DMS53 (cell line): Measurements from ENCODE around the gene SNRNP48.

Source experiments
- DNase-seq: peaks from one replicate; lab custom pipeline; 2025; lab: John Stamatoyannopoulos, UW

The SNRNP48 gene, protein sequence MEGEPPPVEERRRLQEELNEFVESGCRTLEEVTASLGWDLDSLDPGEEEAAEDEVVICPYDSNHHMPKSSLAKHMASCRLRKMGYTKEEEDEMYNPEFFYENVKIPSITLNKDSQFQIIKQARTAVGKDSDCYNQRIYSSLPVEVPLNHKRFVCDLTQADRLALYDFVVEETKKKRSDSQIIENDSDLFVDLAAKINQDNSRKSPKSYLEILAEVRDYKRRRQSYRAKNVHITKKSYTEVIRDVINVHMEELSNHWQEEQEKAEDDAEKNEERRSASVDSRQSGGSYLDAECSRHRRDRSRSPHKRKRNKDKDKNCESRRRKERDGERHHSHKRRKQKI

DNA sequence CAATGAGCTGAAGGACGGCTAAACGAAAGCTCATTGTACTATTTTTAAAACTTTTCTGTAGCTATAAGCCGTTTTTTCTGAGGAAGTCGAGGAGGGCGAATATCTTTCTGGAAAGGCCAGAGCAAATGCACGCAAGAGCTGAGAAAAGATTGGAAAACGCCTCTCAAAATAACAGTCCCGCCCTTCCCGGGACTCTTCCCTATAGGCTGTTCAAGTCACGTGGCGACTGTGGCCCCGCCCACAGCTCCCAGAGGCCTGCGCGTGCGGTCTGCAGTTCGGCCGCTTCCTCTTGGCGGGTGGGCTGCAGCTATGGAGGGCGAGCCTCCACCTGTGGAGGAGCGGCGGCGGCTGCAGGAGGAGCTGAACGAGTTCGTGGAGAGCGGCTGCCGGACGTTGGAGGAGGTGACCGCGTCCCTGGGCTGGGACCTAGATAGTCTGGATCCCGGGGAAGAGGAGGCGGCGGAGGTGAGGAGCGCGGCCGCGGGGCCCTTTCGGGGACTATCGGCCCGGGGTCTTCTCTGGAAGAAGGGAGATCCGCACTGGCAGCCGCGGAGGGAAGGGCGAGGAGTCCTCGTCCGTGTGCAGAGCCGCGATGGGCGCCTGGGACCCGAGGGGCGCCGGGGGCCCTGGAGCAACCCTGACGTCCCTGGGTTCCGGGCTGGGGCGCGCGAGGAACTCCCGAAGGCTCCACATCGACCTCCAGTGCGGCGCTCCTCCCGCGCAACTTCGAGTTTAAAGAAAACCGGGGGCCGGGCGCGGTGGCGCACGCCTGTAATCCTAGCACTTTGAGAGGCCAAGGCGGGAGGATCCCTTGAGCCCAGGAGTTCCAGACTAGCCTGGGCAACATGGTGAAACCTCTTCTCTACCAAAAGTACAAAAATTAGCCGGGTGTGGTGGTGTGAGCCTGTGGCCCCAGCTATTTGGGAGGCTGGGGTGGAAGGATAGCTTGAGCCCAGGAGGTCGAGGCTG, at the start of gene SNRNP48:
Gene SNRNP48 (plus strand): TSS at position 250 of the 969 bp plus-strand sequence. CDS start 60 bp downstream, at position 310.
- peak; percentile 95 for DNase-seq

DNA sequence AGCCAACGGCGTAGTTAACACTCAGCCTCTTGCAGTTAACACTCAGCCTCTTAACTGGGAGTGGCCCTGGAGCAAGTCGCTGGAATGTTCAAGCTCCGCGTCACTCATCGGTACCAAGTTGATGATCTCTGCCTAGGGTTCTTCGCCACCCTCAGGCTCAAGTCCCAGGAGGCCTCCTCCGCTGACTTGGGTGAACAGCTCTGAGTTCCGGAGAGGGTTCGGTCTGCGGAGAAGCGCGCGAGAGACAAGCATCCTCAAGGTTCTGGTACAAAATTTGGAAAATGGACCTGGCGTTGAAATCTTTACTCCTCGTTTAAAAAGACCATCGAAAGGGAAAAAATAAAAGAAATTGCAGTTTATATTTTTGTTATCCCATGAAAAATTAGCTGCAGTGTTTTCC, 49.4 kb upstream of the SNRNP48 start:
- peak; percentile 34 for DNase-seq

DNA sequence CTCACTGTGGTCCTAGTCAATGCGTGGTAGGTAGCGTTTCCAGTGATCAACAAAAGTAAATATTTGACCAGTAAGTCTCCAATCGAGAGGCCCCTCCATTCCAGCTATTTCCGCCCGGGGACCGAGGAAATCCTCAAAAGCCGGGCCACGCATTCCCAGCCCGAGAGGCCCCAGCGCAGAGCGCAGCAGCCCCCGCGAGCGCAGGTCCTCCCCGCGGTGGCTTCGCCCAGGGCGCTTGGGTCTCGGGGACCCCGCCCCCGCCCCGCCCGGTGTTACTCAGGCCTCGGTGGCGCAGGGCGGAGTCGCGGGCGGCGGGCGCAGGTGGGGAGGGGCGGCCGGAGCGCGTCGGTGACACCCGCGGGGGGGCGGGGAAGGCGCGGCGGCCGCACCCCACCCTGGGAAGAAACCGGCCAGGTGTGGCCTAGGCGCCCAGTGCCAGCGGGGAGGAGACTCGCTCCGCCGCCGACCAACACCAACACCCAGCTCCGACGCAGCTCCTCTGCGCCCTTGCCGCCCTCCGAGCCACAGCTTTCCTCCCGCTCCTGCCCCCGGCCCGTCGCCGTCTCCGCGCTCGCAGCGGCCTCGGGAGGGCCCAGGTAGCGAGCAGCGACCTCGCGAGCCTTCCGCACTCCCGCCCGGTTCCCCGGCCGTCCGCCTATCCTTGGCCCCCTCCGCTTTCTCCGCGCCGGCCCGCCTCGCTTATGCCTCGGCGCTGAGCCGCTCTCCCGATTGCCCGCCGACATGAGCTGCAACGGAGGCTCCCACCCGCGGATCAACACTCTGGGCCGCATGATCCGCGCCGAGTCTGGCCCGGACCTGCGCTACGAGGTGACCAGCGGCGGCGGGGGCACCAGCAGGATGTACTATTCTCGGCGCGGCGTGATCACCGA, 48.6 kb upstream of the SNRNP48 start, which contains the start of gene DSP:
Gene DSP (plus strand): TSS at position 497 of the 890 bp plus-strand sequence. CDS start 245 bp downstream, at position 742.
- peak; percentile 96 for DNase-seq

DNA sequence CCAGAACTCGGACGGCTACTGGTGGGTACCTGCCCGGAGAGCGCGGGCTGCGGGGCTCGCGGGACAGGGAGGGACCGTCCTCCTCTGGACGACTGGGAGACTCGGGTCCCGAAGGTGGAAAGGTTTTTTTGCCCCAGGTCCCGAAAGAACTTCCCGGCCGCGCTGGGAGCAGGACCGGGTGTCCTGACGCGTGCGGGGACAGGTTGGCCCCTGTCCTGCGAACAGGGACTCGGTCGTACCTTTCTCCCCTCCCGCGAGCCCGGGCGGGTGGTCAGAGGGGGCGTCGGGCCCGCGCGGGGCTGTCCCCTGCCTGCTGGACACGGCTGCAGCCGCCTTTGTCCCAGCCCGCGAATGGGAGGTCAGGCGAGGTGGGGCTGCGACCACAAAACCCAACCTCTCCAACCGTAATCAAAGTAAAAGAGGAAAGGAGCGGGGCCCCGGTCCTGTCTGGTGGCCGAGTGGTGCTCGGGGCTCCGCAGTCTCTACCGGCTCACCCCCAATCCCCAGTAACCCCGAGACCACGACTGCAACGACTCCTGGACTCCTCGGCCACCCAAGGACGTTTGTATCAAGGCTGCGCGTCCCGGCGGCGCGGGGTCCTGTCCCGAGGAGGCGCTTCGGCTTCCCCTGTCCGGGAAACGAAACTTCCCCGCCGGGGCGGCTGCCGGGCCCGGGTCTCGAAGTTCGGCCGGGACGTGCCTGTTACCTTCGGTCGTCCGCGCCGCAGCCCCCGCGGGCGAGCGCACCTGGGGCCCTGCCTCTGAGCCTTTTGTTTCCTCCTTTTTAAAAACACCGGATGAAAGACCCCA, 47.7 kb upstream of the SNRNP48 start:
- peak; percentile 69 for DNase-seq

- DNase-seq, result peak; percentile 94
Observed at GRCh38 chr6:7542874-7543624, 46.9 kb upstream of the SNRNP48 start.

DNA sequence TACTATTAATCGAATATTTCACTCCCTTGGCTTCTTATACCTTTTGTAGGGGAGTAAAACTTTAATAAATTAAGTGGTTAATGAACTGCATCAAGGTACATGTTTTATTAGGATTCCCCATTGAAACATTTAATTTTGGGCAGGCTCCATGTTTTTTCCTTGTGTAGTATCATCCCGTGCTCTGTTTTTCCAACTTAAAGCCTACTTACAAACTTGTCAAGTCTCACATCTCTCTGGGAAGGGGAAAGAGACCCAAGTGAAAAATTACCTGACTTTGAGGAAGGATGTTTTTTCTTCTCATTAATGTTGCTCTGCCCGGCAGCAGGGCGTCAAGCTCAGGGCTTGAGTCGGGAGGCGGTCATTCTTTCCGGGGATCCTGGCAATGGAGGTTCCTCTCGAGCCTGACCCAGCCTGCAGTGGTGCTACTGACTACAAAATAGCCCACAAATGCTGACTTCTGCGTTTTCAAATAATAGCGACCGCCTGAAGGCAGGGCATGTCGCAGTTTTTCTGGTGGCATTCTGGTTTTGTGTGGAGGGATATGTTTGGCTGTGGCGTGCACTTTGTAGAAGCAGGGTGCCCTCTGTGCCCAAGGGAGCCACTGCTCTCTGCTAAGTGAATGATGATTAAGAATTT, 46.1 kb upstream of the SNRNP48 start:
- peak; percentile 56 for DNase-seq

- DNase-seq, result no peak
Observed at GRCh38 chr6:7544597-7544996, 45.4 kb upstream of the SNRNP48 start.

DNA sequence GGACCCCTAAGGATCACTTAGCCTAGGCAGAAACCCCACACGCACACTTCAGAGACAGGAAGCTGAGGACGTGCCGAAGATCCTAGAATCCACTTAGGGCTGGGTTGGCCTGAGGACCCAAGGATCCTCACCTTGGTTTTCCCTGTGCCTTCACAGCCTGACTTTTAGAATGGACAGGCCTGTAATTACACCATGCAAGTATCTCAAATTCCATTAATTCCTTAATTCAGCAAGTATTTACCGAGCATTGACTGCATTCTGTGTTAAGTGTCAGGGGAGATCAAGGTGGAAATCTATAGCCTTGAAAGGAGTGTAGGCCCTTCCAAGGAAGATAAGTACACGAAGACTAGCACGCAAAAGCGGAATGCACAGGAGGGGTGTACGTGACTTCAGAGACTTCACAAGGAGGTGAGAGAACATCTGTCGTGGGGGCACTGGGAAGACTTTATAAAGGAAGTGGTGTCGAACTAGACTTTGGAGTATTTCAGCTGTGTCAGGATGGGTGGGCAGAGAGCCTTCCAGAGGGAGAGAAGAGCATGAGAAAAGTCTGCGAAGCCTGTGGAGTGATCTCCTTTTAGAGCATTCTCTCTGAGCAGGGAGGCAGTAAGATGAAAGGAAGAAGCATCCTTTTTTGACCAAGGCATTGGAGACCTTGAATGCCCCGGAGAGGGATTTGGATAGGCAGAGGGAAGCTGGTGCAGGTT, 44.5 kb upstream of the SNRNP48 start:
- peak; percentile 46 for DNase-seq

DNA sequence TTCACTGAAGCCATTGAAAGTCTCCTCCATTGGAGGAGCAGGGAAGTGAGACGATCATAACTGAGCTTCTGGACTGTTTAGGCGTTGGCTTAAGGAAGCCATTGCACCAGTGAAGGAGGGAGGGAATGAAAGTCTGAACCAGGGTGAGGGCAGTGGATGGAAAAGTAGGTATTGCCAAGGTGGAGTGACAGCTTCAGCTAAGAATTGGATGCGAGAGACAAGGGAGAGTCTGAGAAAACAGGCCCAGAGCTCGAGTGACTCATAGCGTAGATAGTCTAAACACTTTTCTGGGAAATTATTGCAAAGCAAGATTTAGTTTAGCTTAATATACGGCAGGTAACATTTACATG, 44.0 kb upstream of the SNRNP48 start:
- DNase-seq, result peak; percentile 40

GRCh38 chr6:7546383-7546782, 43.6 kb upstream of the SNRNP48 start:
- DNase-seq, result no peak

- DNase-seq, result peak; percentile 27
Observed at GRCh38 chr6:7546896-7547295, 43.1 kb upstream of the SNRNP48 start.

DNA sequence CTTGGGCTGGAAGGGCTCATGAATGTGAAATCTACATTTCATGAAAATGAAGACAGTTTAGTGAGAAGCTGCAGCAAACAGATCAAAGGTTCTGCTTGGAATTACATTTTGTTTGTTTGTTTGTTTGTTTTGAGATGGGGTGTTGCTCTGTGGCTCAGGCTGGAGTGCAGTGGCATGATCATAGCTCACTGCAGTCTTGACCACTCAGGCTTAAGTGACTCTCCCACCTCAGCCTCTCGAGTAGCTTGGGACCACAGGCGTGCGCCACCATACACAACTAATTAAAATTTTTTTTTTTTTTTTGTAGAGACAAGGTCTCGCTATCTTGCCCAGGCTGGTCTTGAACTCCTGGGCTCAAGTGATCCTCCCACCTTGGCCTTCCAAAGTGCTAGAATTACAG, 42.7 kb upstream of the SNRNP48 start:
- DNase-seq, result no peak

GRCh38 chr6:7550433-7550801, 39.6 kb upstream of the SNRNP48 start:
- DNase-seq, result peak; percentile 74

- no peak for DNase-seq
Observed at GRCh38 chr6:7554533-7555275, 35.3 kb upstream of the SNRNP48 start.

GRCh38 chr6:7555671-7556070, 34.3 kb upstream of the SNRNP48 start:
- no peak for DNase-seq

DNA sequence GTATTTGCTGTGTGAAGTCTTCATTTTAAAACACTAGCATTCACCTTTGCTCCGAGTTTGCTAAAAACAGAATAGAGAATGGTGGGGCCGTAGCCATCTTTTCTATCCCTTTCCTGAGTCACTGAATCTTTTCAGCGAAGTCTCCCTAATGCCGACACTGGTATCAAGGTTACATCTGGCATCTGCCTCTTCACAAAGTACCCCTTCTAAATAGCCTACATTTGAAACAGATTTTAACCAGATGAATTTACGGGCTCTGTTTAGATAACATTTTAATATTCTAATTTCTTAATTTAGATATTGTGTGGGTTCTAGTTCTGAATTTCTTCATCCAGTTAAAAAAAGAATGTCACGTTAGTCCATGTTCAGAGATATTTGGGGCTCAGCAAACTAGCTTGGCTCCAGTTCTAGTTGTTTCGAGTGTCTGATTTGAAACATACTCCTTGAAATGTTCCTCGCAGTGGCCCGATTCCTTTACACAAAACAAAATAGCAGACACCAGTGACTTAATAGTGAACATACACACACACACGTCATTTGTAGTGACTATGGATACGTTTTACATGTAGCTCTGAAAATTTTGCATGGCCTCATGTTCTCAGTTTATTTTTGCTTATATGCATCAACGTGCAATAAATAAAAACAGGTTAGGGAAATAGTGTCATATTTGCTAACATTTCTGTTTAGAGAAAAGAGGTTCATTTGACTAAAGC, 33.4 kb upstream of the SNRNP48 start:
- no peak for DNase-seq

GRCh38 chr6:7557652-7558051, 32.3 kb upstream of the SNRNP48 start:
- no peak for DNase-seq

GRCh38 chr6:7558781-7559180, 31.2 kb upstream of the SNRNP48 start:
- DNase-seq, result peak; percentile 53
